ENCODE measurements around the gene VPS37B.
"Not testable (repeated sequence)": the region's sequence is repeated elsewhere in the genome, so short reads cannot be mapped to it uniquely, and the experiment has no call there.

VPS37B gene

GRCh38 chr12:122880668-122881067, 15.3 kb downstream of the VPS37B start:
- no peak for DNase-seq

- no peak for DNase-seq
Measured at GRCh38 chr12:122880155-122880667, 15.7 kb downstream of the VPS37B start.

GRCh38 chr12:122878780-122879612, 16.9 kb downstream of the VPS37B start:
- no peak for DNase-seq

- no peak for DNase-seq
Measured at GRCh38 chr12:122876731-122877130, 19.2 kb downstream of the VPS37B start.

- DNase-seq: not testable (repeated sequence)
Measured at GRCh38 chr12:122876281-122876680, 19.6 kb downstream of the VPS37B start.

GRCh38 chr12:122875590-122876220, 20.2 kb downstream of the VPS37B start:
- DNase-seq: no peak

- DNase-seq: no peak
Measured at GRCh38 chr12:122874081-122874480, 21.8 kb downstream of the VPS37B start.

- no peak for DNase-seq
Measured at GRCh38 chr12:122873540-122873939, 22.4 kb downstream of the VPS37B start.

- DNase-seq: no peak
Measured at GRCh38 chr12:122872815-122873361, 23.0 kb downstream of the VPS37B start.

- peak; percentile 12 for DNase-seq
Measured at GRCh38 chr12:122871851-122872780, 23.8 kb downstream of the VPS37B start.

- DNase-seq: no peak
Measured at GRCh38 chr12:122870867-122871664, 24.9 kb downstream of the VPS37B start.

GRCh38 chr12:122870163-122870842, 25.6 kb downstream of the VPS37B start:
- no peak for DNase-seq

GRCh38 chr12:122869207-122869973, 26.5 kb downstream of the VPS37B start:
- no peak for DNase-seq

GRCh38 chr12:122868471-122869177, 27.3 kb downstream of the VPS37B start:
- DNase-seq: no peak

GRCh38 chr12:122867691-122868461, 28.0 kb downstream of the VPS37B start:
- no peak for DNase-seq

GRCh38 chr12:122866950-122867607, 28.8 kb downstream of the VPS37B start:
- no peak for DNase-seq

GRCh38 chr12:122866379-122866778, 29.5 kb downstream of the VPS37B start:
- DNase-seq: no peak

Data from NCI-H774 (cell line).